Left ventricle myocardium superior (tissue), 1 donor: ENCODE data around the gene CREB3L2. TPM values are rescaled to one million over a fixed set of nuclear protein-coding genes. Genes with fewer than 3 reads are reported as not detected.
"Not testable (repeated sequence)": the region's sequence is repeated elsewhere in the genome, so short reads cannot be mapped to it uniquely, and the experiment has no call there.

Experiments
- ATAC-seq: fragments of 200-7000 bp; cut with Tn5 transposase; one replicate; pipeline ENCODE4 v1.9.1; 2020; ENCODE audit warnings: mild to moderate bottlenecking, moderate library complexity
- DNase-seq: peaks from one replicate; pipeline ENCODE4 v3.0.0-alpha.2; 2020
- intact Hi-C: fragments of 100-400 bp; cut with micrococcal nuclease; formaldehyde crosslinking; loops from one replicate; pipeline ENCODE4 v1.11.0; 2022
- long read RNA-seq: library from polyadenylated mRNA; unstranded; transcript quantifications from one replicate; pipeline ENCODE4 v2.0.0, GENCODE V29; 2021
- total RNA-seq: library from RNA; stranded (reverse); fragmentation: NEBNext Ultra II Directional; extraction: Animal tissue kit (Norgen Biotek cat#: 25700); gene quantifications from one replicate; pipeline ENCODE4 v1.2.1, GENCODE V29; 2021
- donor health status: DM: no; HTN: yes; CAD: no; lungs with severe emphysema.

CREB3L2 gene
- 22.3 TPM for total RNA-seq
- long read RNA-seq, partial matches to known transcripts: 1 of 5 reads
- long read RNA-seq, other reads (novel, unspliced or antisense): 3 of 5 reads

- intact Hi-C loops: no loop called here
- DNase-seq (peak; percentile 79), ATAC-seq (peak; percentile 64)
Observed at GRCh38 chr7:138001529-138002095, at the start of gene CREB3L2. Gene CREB3L2, minus strand, starts transcription at chr7:138002086. Its CDS starts 381 bp downstream, at chr7:138001705.

GRCh38 chr7:138049505-138050116, 47.7 kb upstream of the CREB3L2 start:
- intact Hi-C loops: no loop called here
- ATAC-seq: no peak

GRCh38 chr7:138047907-138048306, 46.0 kb upstream of the CREB3L2 start:
- intact Hi-C loops: no loop called here
- ATAC-seq (no peak), DNase-seq (no peak)

More at GRCh38 chr7:138049505-138050116, 47.7 kb upstream of the CREB3L2 start:
- no peak for DNase-seq

- DNase-seq: no peak
- intact Hi-C loops: no loop called here
- ATAC-seq: no peak
Observed at GRCh38 chr7:138044897-138045296, 43.0 kb upstream of the CREB3L2 start.

GRCh38 chr7:138040063-138040462, 38.2 kb upstream of the CREB3L2 start:
- ATAC-seq, DNase-seq, intact Hi-C loops: not testable (repeated sequence)

GRCh38 chr7:138036135-138036534, 34.2 kb upstream of the CREB3L2 start:
- ATAC-seq (no peak), DNase-seq (no peak)
- intact Hi-C loops: no loop called here

GRCh38 chr7:138033241-138033640, 31.4 kb upstream of the CREB3L2 start:
- ATAC-seq (no peak), DNase-seq (no peak)
- intact Hi-C loops: no loop called here

- ATAC-seq (no peak), DNase-seq (no peak)
- intact Hi-C loops: no loop called here
Observed at GRCh38 chr7:138032770-138033169, 30.9 kb upstream of the CREB3L2 start.

GRCh38 chr7:138032186-138032585, 30.3 kb upstream of the CREB3L2 start:
- intact Hi-C loops: no loop called here
- DNase-seq (no peak), ATAC-seq (no peak)

- no peak for DNase-seq
- no peak for ATAC-seq
- intact Hi-C loops: no loop called here
Observed at GRCh38 chr7:138030679-138031351, 28.9 kb upstream of the CREB3L2 start.

GRCh38 chr7:138029941-138030340, 28.1 kb upstream of the CREB3L2 start:
- ATAC-seq (no peak), DNase-seq (no peak)
- intact Hi-C loops: no loop called here

GRCh38 chr7:138029126-138029525, 27.2 kb upstream of the CREB3L2 start:
- ATAC-seq (no peak), DNase-seq (no peak)
- intact Hi-C loops: no loop called here

GRCh38 chr7:138027100-138027499, 25.2 kb upstream of the CREB3L2 start:
- DNase-seq: no peak
- intact Hi-C loops: no loop called here
- ATAC-seq: no peak

- DNase-seq (no peak), ATAC-seq (no peak)
- intact Hi-C loops: no loop called here
Observed at GRCh38 chr7:138025215-138026186, 23.6 kb upstream of the CREB3L2 start.

GRCh38 chr7:138024765-138025164, 22.9 kb upstream of the CREB3L2 start:
- ATAC-seq: no peak
- no peak for DNase-seq
- intact Hi-C loops: no loop called here

- DNase-seq: no peak
- intact Hi-C loops: no loop called here
- no peak for ATAC-seq
Observed at GRCh38 chr7:138024343-138024691, 22.4 kb upstream of the CREB3L2 start.

- ATAC-seq: no peak
- intact Hi-C loops: no loop called here
- no peak for DNase-seq
Observed at GRCh38 chr7:138023618-138024342, 21.9 kb upstream of the CREB3L2 start.

- no peak for ATAC-seq
- DNase-seq: no peak
- intact Hi-C loops: no loop called here
Observed at GRCh38 chr7:138021889-138022288, 20.0 kb upstream of the CREB3L2 start.

GRCh38 chr7:138017992-138018391, 16.1 kb upstream of the CREB3L2 start:
- ATAC-seq (no peak), DNase-seq (no peak)
- intact Hi-C loops: loop anchor here (10.0 kb wide), 1 partner anchor 373 kb away; no protein-coding TSS in a partner anchor
